ENCODE results near the gene ASS1.

ASS1 gene

DNA sequence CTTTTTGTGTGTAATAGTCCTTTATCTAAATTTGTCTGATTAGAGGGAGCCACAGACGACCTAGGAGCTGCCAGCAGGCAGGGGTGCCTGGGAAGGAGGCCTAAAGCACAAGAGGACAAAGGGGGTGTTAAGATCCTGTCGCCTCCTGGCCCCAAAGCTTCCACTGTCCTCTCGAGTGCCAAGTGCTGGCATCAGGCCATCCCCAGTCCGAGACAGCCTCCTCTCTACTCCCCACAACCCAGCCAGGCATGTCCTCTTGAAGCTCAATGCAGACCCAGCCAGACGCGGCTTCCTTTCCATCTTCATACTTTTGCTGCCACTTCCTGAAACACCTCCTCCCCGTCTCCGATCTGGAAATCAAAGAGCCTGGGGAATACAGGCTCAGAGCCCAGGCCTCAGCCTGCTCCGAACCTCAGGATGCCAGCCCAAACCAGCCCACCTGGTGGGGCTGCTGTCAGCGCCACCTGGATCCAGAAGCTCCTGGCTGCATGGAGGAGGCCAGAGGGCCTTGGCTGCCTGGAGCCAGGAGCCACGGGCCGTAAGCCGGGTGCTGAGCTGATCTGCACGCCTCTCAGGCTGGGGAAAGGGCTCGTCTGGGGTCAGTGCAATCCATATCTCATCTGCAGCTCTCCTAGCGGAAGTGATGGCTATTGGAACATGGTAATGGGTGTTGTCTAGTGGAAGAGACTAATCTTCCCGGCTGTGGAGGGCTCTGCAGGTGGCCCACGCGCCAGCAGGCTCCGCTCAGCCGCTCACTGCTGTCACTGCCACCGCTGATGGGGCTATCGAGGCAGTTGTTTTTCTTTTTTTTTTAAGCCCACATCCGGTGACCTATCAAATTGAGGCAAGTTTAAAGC, 74.4 kb downstream of the ASS1 start:
- no peak overlapping the region for H3K27ac ChIP-seq
- TF ChIP-seq ZFX (IDR thresholded peaks at IDR 0.05; ENCODE audit: borderline replicate concordance) (no peak), CTCF (IDR thresholded peaks at IDR 0.05) (no peak)

DNA sequence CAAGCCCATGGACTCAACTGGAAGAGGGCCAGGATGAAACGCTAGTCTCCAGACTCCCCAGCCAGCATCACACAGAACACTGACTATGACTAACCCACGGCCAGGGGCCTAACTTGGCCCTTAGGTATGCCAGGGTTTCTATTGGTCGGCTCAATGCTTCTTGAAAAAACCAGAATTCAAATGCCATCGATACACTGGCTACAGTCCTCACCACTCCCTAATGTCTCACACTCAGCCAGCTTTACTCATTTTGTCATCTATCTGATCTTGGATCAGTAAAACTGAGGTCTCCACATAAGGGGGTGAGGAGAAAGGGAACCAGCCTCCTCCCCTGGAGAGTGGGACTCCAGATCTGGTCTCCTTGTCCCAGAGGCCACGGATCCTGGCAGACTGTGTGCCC, 75.2 kb downstream of the ASS1 start:
- H3K27ac ChIP-seq, result no peak overlapping the region
- TF ChIP-seq CTCF (IDR thresholded peaks at IDR 0.05) (no peak), ZFX (IDR thresholded peaks at IDR 0.05; ENCODE audit: borderline replicate concordance) (no peak)

DNA sequence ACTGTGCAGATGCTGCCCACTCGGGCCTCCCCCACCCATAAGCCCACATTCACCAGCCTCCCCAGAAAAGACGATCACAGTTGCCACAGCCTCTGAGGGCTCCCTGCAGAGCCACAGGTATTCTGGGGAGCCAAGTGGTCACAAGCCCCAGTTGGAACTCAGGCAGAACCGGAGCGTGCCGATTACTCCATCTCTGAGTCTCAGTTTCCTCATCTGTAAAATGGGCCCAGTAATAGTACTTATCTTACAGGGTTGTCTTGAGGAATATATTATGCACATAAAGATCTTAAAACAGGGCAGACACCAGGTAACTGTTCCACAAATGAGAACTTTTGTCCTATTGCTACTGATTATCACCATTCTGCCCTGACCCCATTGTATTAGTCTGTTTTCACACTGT, 77.0 kb downstream of the ASS1 start:
- H3K27ac ChIP-seq, result no peak overlapping the region
- no peak for TF ChIP-seq ZFX (IDR thresholded peaks at IDR 0.05; ENCODE audit: borderline replicate concordance)
- no peak for TF ChIP-seq CTCF (IDR thresholded peaks at IDR 0.05)

GRCh38 chr9:130522233-130522808, 77.6 kb downstream of the ASS1 start:
- H3K27ac ChIP-seq, result no peak overlapping the region
- TF ChIP-seq ZFX (IDR thresholded peaks at IDR 0.05; ENCODE audit: borderline replicate concordance), result no peak
- no peak for TF ChIP-seq CTCF (IDR thresholded peaks at IDR 0.05)

- no peak overlapping the region for H3K27ac ChIP-seq
- TF ChIP-seq CTCF (IDR thresholded peaks at IDR 0.05), result no peak
- no peak for TF ChIP-seq ZFX (IDR thresholded peaks at IDR 0.05; ENCODE audit: borderline replicate concordance)
These were observed 79.2 kb downstream of the ASS1 start for GRCh38 chr9:130523921-130524320.

DNA sequence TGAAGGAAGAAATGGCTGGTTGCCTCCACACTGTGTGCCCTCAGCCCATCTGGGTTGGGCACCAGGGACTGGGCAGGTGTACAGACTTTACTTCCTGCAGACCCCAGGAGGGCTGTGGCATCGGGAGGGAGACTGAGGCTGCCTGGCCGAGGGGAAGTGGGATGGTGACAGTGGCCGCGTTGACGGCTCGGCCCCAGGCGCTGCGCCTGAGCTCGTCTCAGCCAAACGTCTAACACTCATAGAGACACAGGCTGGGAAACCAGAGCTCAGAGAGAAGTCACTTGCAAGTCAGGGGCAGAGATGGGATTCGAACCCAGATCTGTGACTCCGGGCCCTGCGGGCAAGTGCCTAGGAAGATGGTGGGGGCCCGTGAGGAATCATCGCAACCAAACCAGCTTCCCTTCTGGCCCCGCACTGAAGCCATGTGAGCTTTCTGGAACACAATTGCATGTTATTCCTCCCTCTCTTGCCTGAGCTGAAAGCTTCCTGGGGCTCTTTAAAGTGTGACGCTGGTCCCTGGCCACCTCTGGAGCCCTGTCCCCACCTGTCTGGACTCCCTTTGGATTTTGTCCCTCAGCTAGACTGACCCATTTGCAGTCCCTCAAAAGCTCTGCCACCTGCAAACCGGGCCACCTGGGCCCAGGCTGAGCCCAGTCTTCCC, 81.6 kb downstream of the ASS1 start:
- H3K27ac ChIP-seq, result no peak overlapping the region
- TF ChIP-seq ZFX (IDR thresholded peaks at IDR 0.05; ENCODE audit: borderline replicate concordance), result no peak
- TF ChIP-seq CTCF (IDR thresholded peaks at IDR 0.05), result no peak
